GM20000 (cell line): ENCODE measurements around the gene SRCIN1.

Experiments used
- DNase-seq: peaks from one replicate; pipeline ENCODE4 v3.0.0; 2012; ENCODE audit warnings: low spot score
- CTCF ChIP-seq: IDR thresholded peaks from 2 replicates; pipeline ENCODE4 v1.5.1; 2012; ENCODE audit warnings: mild to moderate bottlenecking, control low read depth; ENCODE audit errors: extremely low read depth, missing control alignments

The SRCIN1 gene

GRCh38 chr17:38619937-38620550, 14.3 kb upstream of the SRCIN1 start:
- DNase-seq = no peak
- no peak for TF ChIP-seq CTCF

GRCh38 chr17:38619451-38619795, 13.7 kb upstream of the SRCIN1 start:
- no peak for DNase-seq
- TF ChIP-seq CTCF = no peak

GRCh38 chr17:38617967-38618760, 12.4 kb upstream of the SRCIN1 start:
- no peak for TF ChIP-seq CTCF
- DNase-seq = no peak

- no peak for TF ChIP-seq CTCF
- DNase-seq = no peak
Observed at GRCh38 chr17:38617074-38617860, 11.5 kb upstream of the SRCIN1 start.

- TF ChIP-seq CTCF = no peak
- no peak for DNase-seq
Observed at GRCh38 chr17:38616361-38616760, 10.6 kb upstream of the SRCIN1 start.

- DNase-seq = no peak
- no peak for TF ChIP-seq CTCF
Observed at GRCh38 chr17:38613981-38614779, 8.4 kb upstream of the SRCIN1 start.
